Measurements from ENCODE around the gene SH2D4B. TPM values are rescaled to one million over a fixed set of nuclear protein-coding genes. Genes with fewer than 3 reads are reported as not detected.

Gene SH2D4B
- total and polyA plus RNA-seq, 8 donors: 0.09 to 0.37 (median 0.20) TPM

GRCh38 chr10:80492848-80493521, 44.7 kb upstream of the SH2D4B start:
- intact Hi-C loops (cut with DNase I): loop anchor here in 1 of 2 donors (5.0 kb wide), 1 partner anchor 36 kb away; no protein-coding TSS in a partner anchor
- Histone ChIP-seq H3K4me1 (peaks cover 41 to 100% of the 10 kb centered on the region in 2 donors), H3K36me3 (peaks cover 0 to 48% of the 10 kb centered on the region in 2 donors), H3K27ac (peak overlapping the region; percentile 40 to 90), H3K27me3 (no peaks in the 10 kb centered on the region), H3K9me3 (no peaks in the 10 kb centered on the region), H3K4me3 (no peak overlapping the region)
- TF ChIP-seq CTCF (IDR thresholded peaks at IDR 0.05): no peak
- ATAC-seq (no peak), DNase-seq (no peak)

- no peaks in the 10 kb centered on the region for H3K9me3 ChIP-seq
- H3K4me1 ChIP-seq: peaks cover 44 to 100% of the 10 kb centered on the region in 2 donors
- no peak for DNase-seq
- intact Hi-C loops (cut with DNase I): loop anchor here in 1 of 2 donors (5.0 kb wide), 1 partner anchor 36 kb away; no protein-coding TSS in a partner anchor
- peaks cover 0 to 48% of the 10 kb centered on the region in 2 donors for H3K36me3 ChIP-seq
- ATAC-seq: no peak
- peak overlapping the region; percentile 40 to 90 for H3K27ac ChIP-seq
- H3K27me3 ChIP-seq: no peaks in the 10 kb centered on the region
- no peak for TF ChIP-seq CTCF (IDR thresholded peaks at IDR 0.05)
- no peak overlapping the region for H3K4me3 ChIP-seq
These were observed 44.1 kb upstream of the SH2D4B start for GRCh38 chr10:80493522-80494051.

- H3K36me3 ChIP-seq: peaks cover 0 to 21% of the 10 kb centered on the region in 2 donors
- ATAC-seq (no peak), DNase-seq (no peak)
- no peaks in the 10 kb centered on the region for H3K9me3 ChIP-seq
- no peaks in the 10 kb centered on the region for H3K27me3 ChIP-seq
- intact Hi-C loops (cut with DNase I): no loop called here
- peaks cover 66 to 100% of the 10 kb centered on the region in 2 donors for H3K4me1 ChIP-seq
- no peak for TF ChIP-seq CTCF (IDR thresholded peaks at IDR 0.05)
- H3K4me3 ChIP-seq: no peak overlapping the region
- H3K27ac ChIP-seq: peak overlapping the region; percentile 86 to 90
These were observed 41.0 kb upstream of the SH2D4B start for GRCh38 chr10:80496555-80497172.

GRCh38 chr10:80497187-80498077, 40.3 kb upstream of the SH2D4B start:
- intact Hi-C loops (cut with DNase I): no loop called here
- Histone ChIP-seq H3K27ac (peak overlapping the region; percentile 86 to 90), H3K36me3 (peaks cover 0 to 16% of the 10 kb centered on the region in 2 donors), H3K4me3 (no peak overlapping the region), H3K9me3 (no peaks in the 10 kb centered on the region), H3K4me1 (peaks cover 69 to 100% of the 10 kb centered on the region in 2 donors), H3K27me3 (no peaks in the 10 kb centered on the region)
- DNase-seq: peak in 3 of 4 donors; percentile 54 to 73 (median 64)
- TF ChIP-seq CTCF (IDR thresholded peaks at IDR 0.05): no peak
- ATAC-seq: peak; percentile 6

Measured in left lung (tissue), 10 donors.